ENCODE results near the gene CCDC174.

Gene CCDC174

DNA sequence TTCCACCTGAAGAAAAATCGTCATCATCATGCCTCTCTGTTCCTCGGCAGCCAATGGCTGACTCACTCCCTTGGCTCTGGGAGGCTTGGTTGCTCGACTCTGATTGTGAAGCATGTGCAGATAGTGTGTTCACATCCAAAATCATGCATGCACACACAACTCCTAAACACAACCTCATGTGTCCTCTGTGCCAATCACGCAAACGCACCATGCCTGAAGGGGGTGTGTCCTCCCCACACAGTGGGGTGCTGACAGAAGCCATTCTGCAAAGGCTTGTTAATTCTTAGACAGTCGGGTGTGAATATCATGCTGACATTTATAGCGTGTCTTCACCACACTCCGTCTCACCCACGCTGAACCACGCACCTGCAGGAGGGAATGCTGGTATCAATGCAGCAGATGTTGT is 11.4 kb upstream of the CCDC174 start:
- H3K4me2 ChIP-seq (ENCODE audit: low read length): no peak overlapping the region
- no peaks in the 10 kb centered on the region for H3K27me3 ChIP-seq (ENCODE audit: control insufficient read depth, insufficient read depth, low read length)
- no peak overlapping the region for H2AFZ ChIP-seq
- H3K27ac ChIP-seq: no peak overlapping the region
- TF ChIP-seq, protein P1, sequence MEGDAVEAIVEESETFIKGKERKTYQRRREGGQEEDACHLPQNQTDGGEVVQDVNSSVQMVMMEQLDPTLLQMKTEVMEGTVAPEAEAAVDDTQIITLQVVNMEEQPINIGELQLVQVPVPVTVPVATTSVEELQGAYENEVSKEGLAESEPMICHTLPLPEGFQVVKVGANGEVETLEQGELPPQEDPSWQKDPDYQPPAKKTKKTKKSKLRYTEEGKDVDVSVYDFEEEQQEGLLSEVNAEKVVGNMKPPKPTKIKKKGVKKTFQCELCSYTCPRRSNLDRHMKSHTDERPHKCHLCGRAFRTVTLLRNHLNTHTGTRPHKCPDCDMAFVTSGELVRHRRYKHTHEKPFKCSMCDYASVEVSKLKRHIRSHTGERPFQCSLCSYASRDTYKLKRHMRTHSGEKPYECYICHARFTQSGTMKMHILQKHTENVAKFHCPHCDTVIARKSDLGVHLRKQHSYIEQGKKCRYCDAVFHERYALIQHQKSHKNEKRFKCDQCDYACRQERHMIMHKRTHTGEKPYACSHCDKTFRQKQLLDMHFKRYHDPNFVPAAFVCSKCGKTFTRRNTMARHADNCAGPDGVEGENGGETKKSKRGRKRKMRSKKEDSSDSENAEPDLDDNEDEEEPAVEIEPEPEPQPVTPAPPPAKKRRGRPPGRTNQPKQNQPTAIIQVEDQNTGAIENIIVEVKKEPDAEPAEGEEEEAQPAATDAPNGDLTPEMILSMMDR (IDR thresholded peaks at IDR 0.05): no peak
- no peaks in the 10 kb centered on the region for H3K36me3 ChIP-seq (ENCODE audit: control insufficient read depth, insufficient read depth, low read length)
- no peaks in the 10 kb centered on the region for H3K79me2 ChIP-seq
- no peak overlapping the region for H3K9ac ChIP-seq
- H3K4me3 ChIP-seq (ENCODE audit: low read depth, low read length): no peak overlapping the region
- H3K4me1 ChIP-seq: no peaks in the 10 kb centered on the region
- no peaks in the 10 kb centered on the region for H3K9me3 ChIP-seq (ENCODE audit: control insufficient read depth, low read length)

DNA sequence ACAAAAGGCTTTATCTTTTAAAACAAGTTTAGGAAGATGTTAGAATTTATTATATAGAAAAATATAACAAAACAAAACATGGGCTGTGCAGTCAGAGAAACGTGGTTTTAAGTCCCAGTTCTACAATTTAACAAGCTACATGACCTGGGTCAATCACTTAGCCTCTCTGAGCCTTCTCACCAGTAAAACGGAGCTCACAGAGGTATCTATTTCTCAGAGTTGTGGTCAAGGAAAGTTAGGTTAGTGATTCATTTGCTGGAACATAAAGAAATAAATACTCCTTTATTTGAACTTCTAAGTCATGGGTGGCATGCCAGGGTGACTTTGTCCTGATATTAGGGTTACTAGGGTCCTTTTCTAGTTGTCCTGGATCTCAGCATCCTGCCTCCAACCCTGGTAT is 10.8 kb upstream of the CCDC174 start:
- Histone ChIP-seq H2AFZ (no peak overlapping the region), H3K79me2 (no peaks in the 10 kb centered on the region), H3K4me1 (no peaks in the 10 kb centered on the region), H3K4me3 (ENCODE audit: low read depth, low read length) (no peak overlapping the region), H3K36me3 (ENCODE audit: control insufficient read depth, insufficient read depth, low read length) (no peaks in the 10 kb centered on the region), H3K27ac (no peak overlapping the region), H3K9ac (no peak overlapping the region), H3K9me3 (ENCODE audit: control insufficient read depth, low read length) (no peaks in the 10 kb centered on the region), H3K4me2 (ENCODE audit: low read length) (no peak overlapping the region), H3K27me3 (ENCODE audit: control insufficient read depth, insufficient read depth, low read length) (no peaks in the 10 kb centered on the region)
- TF ChIP-seq, protein P1 (IDR thresholded peaks at IDR 0.05): no peak

DNA sequence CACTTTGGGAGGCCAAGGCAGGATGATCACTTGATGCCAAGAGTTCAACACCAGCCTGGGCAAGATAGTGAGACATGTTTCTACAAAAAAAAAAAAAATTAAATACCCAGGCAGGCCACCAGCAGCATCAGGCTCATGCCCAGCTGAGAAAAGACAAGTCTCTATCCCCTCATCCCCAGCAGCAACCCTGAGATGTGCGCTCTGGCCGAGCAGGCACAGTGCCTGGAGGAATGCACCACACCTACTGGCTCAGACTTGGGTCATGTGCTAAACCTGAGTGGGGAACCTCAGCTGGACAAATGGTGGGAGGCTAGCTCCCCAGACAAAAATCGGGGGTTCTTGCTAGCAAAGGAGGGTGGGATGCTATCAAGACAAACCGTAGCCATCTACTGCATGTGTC is 10.2 kb upstream of the CCDC174 start:
- Histone ChIP-seq H3K9ac (no peak overlapping the region), H3K4me2 (ENCODE audit: low read length) (no peak overlapping the region), H3K36me3 (ENCODE audit: control insufficient read depth, insufficient read depth, low read length) (no peaks in the 10 kb centered on the region), H2AFZ (no peak overlapping the region), H3K9me3 (ENCODE audit: control insufficient read depth, low read length) (no peaks in the 10 kb centered on the region), H3K79me2 (no peaks in the 10 kb centered on the region), H3K4me1 (no peaks in the 10 kb centered on the region), H3K27ac (no peak overlapping the region), H3K4me3 (ENCODE audit: low read depth, low read length) (no peak overlapping the region), H3K27me3 (ENCODE audit: control insufficient read depth, insufficient read depth, low read length) (no peaks in the 10 kb centered on the region)
- TF ChIP-seq, protein P1 (IDR thresholded peaks at IDR 0.05): no peak

DNA sequence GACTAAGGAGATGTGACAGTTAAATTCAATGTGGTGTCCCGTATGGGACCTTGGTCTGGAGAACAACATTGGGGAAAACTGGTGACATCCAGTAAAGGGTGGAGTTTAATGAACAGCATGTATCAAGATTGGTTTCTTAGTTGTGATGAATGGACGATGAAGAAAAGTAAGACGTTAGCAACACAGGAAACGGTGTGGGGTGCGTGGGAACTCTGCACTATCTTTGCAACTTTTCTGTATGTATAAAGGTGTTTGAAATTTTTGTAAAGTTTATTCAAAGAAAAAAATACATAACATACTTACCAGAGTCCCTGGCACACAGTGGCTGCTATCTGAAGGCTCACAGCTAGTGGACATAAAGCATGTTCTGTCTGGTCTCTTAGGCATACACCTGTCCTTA is 6.1 kb upstream of the CCDC174 start:
- no peaks in the 10 kb centered on the region for H3K9me3 ChIP-seq (ENCODE audit: control insufficient read depth, low read length)
- no peak overlapping the region for H3K4me2 ChIP-seq (ENCODE audit: low read length)
- TF ChIP-seq, protein P1 (IDR thresholded peaks at IDR 0.05): no peak
- H3K27me3 ChIP-seq (ENCODE audit: control insufficient read depth, insufficient read depth, low read length): no peaks in the 10 kb centered on the region
- no peak overlapping the region for H3K4me3 ChIP-seq (ENCODE audit: low read depth, low read length)
- H2AFZ ChIP-seq: no peak overlapping the region
- H3K36me3 ChIP-seq (ENCODE audit: control insufficient read depth, insufficient read depth, low read length): no peaks in the 10 kb centered on the region
- H3K79me2 ChIP-seq: no peaks in the 10 kb centered on the region
- no peak overlapping the region for H3K9ac ChIP-seq
- no peak overlapping the region for H3K27ac ChIP-seq
- no peaks in the 10 kb centered on the region for H3K4me1 ChIP-seq

DNA sequence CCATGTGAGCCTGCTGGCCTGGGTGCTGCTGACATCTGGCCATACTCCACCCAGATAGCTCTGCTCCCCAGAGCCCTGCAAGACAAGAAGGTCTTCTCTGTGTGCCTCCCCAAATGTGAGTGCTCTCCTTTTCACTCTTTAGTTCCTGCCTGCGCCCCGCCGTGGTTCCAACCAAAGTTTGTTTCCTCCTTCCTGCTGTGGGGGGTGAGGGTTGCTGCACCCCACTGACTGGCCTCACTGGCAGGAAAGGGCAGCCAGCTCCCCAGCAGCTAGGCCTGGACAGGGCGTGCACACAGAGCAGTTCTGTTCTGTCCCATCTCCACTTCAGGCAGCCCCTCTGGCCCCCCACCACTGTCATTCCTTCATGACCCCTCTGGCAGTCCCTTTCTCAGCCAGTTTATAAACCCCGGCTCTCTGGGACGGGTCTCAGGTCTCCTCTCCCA is 5.4 kb upstream of the CCDC174 start:
- Histone ChIP-seq H3K27me3 (ENCODE audit: control insufficient read depth, insufficient read depth, low read length) (no peaks in the 10 kb centered on the region), H2AFZ (no peak overlapping the region), H3K4me2 (ENCODE audit: low read length) (no peak overlapping the region), H3K4me3 (ENCODE audit: low read depth, low read length) (no peak overlapping the region), H3K9me3 (ENCODE audit: control insufficient read depth, low read length) (no peaks in the 10 kb centered on the region), H3K79me2 (no peaks in the 10 kb centered on the region), H3K4me1 (no peaks in the 10 kb centered on the region), H3K9ac (no peak overlapping the region), H3K36me3 (ENCODE audit: control insufficient read depth, insufficient read depth, low read length) (no peaks in the 10 kb centered on the region), H3K27ac (no peak overlapping the region)
- TF ChIP-seq, protein P1 (IDR thresholded peaks at IDR 0.05): no peak
